Adipocyte (in vitro differentiated cells): Measurements from ENCODE around the gene COPG2.

ENCODE experiments used
- DNase-seq: peaks from one replicate; pipeline ENCODE4 v3.0.0-alpha.2; 2015; ENCODE audit warnings: low read depth
- H3K27me3 ChIP-seq: replicated peaks from 2 replicates; pipeline ENCODE4 v1.7.0; 2013; ENCODE audit warnings: mild to moderate bottlenecking, low read length, moderate library complexity; ENCODE audit not compliant: control insufficient read depth, insufficient read depth
- H3K36me3 ChIP-seq: 2 replicates; pipeline ENCODE4 v1.7.0; 2013; ENCODE audit warnings: low read length, mild to moderate bottlenecking, moderate library complexity; ENCODE audit not compliant: control insufficient read depth, insufficient read depth, severe bottlenecking
- H3K4me1 ChIP-seq: 2 replicates; pipeline ENCODE4 v1.7.0; 2013; ENCODE audit warnings: mild to moderate bottlenecking, low read length, moderate library complexity; ENCODE audit not compliant: control insufficient read depth, insufficient read depth
- H3K4me3 ChIP-seq: 2 replicates; pipeline ENCODE4 v1.7.0; 2013; ENCODE audit warnings: mild to moderate bottlenecking, low read length, moderate library complexity
- H3K9ac ChIP-seq: 2 replicates; pipeline ENCODE4 v1.7.0; 2013; ENCODE audit warnings: mild to moderate bottlenecking, low read length, moderate library complexity
- H3K9me3 ChIP-seq: 2 replicates; pipeline ENCODE4 v1.7.0; 2013; ENCODE audit warnings: mild to moderate bottlenecking, low read length, moderate library complexity; ENCODE audit not compliant: control insufficient read depth

COPG2 gene

GRCh38 chr7:130461272-130461671 lies 207.3 kb downstream of the COPG2 start:
- DNase-seq, result peak; percentile 37
- H3K9ac ChIP-seq, result no peak overlapping the region
- peaks cover 6% of the 10 kb centered on the region for H3K27me3 ChIP-seq
- no peaks in the 10 kb centered on the region for H3K36me3 ChIP-seq
- no peak overlapping the region for H3K4me3 ChIP-seq
- H3K4me1 ChIP-seq, result no peaks in the 10 kb centered on the region
- H3K9me3 ChIP-seq, result peaks cover 24% of the 10 kb centered on the region

- Histone ChIP-seq H3K4me1 (no peaks in the 10 kb centered on the region), H3K9ac (no peak overlapping the region), H3K27me3 (peaks cover 6% of the 10 kb centered on the region), H3K36me3 (no peaks in the 10 kb centered on the region), H3K4me3 (no peak overlapping the region), H3K9me3 (peaks cover 24% of the 10 kb centered on the region)
- DNase-seq, result no peak
Observed at GRCh38 chr7:130458257-130458656, 210.3 kb downstream of the COPG2 start.
